ENCODE results near the gene WTAP. TPM values are rescaled to one million over a fixed set of nuclear protein-coding genes. Genes with fewer than 3 reads are reported as not detected.
A peak's percentile ranks its signal among the peaks of the same experiment; 100 is the strongest.
"Not testable (repeated sequence)": the region's sequence is repeated elsewhere in the genome, so short reads cannot be mapped to it uniquely, and the experiment has no call there.

WTAP gene
- total RNA-seq, 4 donors from 2014 or later: 68.7 to 103 (median 85.3) TPM

- no peak for DNase-seq (ENCODE audit: low spot score in 2 of 2)
- no peaks in the 10 kb centered on the region for H3K9me3 ChIP-seq
- no peak overlapping the region for H3K4me3 ChIP-seq
- H3K4me1 ChIP-seq: peaks cover 33% of the 10 kb centered on the region
- no peaks in the 10 kb centered on the region for H3K27me3 ChIP-seq
- TF ChIP-seq POLR2A (IDR thresholded peaks at IDR 0.05) (no peak), CTCF (IDR thresholded peaks at IDR 0.05) (no peak), POLR2AphosphoS5 (IDR thresholded peaks at IDR 0.05) (no peak), EP300 (IDR thresholded peaks at IDR 0.05) (no peak)
- H3K36me3 ChIP-seq: no peaks in the 10 kb centered on the region
- WGBS: 92% methylated on average over 4 of the region's 4 CpGs
- no peak overlapping the region for H3K27ac ChIP-seq
Observed at GRCh38 chr6:159724778-159725177, 2.5 kb upstream of the WTAP start.

- not testable (repeated sequence) for H3K27me3 ChIP-seq; H3K9me3 ChIP-seq; H3K27ac ChIP-seq; H3K36me3 ChIP-seq; DNase-seq (ENCODE audit: low spot score in 2 of 2); H3K4me3 ChIP-seq
- WGBS: 92% methylated on average over 3 of the region's 3 CpGs
- peaks cover 36% of the 10 kb centered on the region for H3K4me1 ChIP-seq
Observed at GRCh38 chr6:159725208-159725607, 2.1 kb upstream of the WTAP start.

- Histone ChIP-seq H3K27me3 (no peaks in the 10 kb centered on the region), H3K4me3 (peak overlapping the region; percentile 93), H3K27ac (peak overlapping the region; percentile 100), H3K4me1 (peaks cover 46% of the 10 kb centered on the region), H3K9me3 (no peaks in the 10 kb centered on the region), H3K36me3 (no peaks in the 10 kb centered on the region)
- no peak for DNase-seq (ENCODE audit: low spot score in 2 of 2)
- WGBS: 2% methylated on average over 23 of the region's 30 CpGs
- no peak for TF ChIP-seq CTCF (IDR thresholded peaks at IDR 0.05)
- TF ChIP-seq POLR2A (IDR thresholded peaks at IDR 0.05): no peak
- no peak for TF ChIP-seq POLR2AphosphoS5 (IDR thresholded peaks at IDR 0.05)
- no peak for TF ChIP-seq EP300 (IDR thresholded peaks at IDR 0.05)
Observed at GRCh38 chr6:159726255-159726917, 920 bp upstream of the WTAP start.

GRCh38 chr6:159727717-159728445 lies 575 bp downstream of the WTAP start:
- WGBS: under 1% methylated on average over 22 of the region's 44 CpGs
- peak overlapping the region; percentile 93 for H3K4me3 ChIP-seq
- no peaks in the 10 kb centered on the region for H3K36me3 ChIP-seq
- peak in 1 of 2 donors; percentile 79 for DNase-seq (ENCODE audit: low spot score in 2 of 2)
- TF ChIP-seq POLR2A (IDR thresholded peaks at IDR 0.05) (peak in 1 of 2 donors; percentile 8), POLR2AphosphoS5 (IDR thresholded peaks at IDR 0.05) (peak in 1 of 3 donors; percentile 31), EP300 (IDR thresholded peaks at IDR 0.05) (no peak)
- H3K27ac ChIP-seq: peak overlapping the region; percentile 100
- H3K27me3 ChIP-seq: no peaks in the 10 kb centered on the region
- no peaks in the 10 kb centered on the region for H3K9me3 ChIP-seq
- peaks cover 58% of the 10 kb centered on the region for H3K4me1 ChIP-seq

GRCh38 chr6:159728531-159728964 lies 1.2 kb downstream of the WTAP start:
- DNase-seq (ENCODE audit: low spot score in 2 of 2): no peak
- TF ChIP-seq POLR2A (IDR thresholded peaks at IDR 0.05) (no peak), CTCF (IDR thresholded peaks at IDR 0.05) (no peak), POLR2AphosphoS5 (IDR thresholded peaks at IDR 0.05) (no peak), EP300 (IDR thresholded peaks at IDR 0.05) (no peak)
- H3K27ac ChIP-seq: peak overlapping the region; percentile 100
- no peaks in the 10 kb centered on the region for H3K36me3 ChIP-seq
- H3K4me1 ChIP-seq: peaks cover 59% of the 10 kb centered on the region
- no peaks in the 10 kb centered on the region for H3K27me3 ChIP-seq
- WGBS: 2% methylated on average over 9 of the region's 9 CpGs
- H3K9me3 ChIP-seq: no peaks in the 10 kb centered on the region
- peak overlapping the region; percentile 93 for H3K4me3 ChIP-seq

GRCh38 chr6:159729598-159730331 lies 2.5 kb downstream of the WTAP start:
- no peak for TF ChIP-seq POLR2AphosphoS5 (IDR thresholded peaks at IDR 0.05)
- TF ChIP-seq EP300 (IDR thresholded peaks at IDR 0.05): no peak
- no peak for TF ChIP-seq POLR2A (IDR thresholded peaks at IDR 0.05)
- TF ChIP-seq CTCF (IDR thresholded peaks at IDR 0.05): no peak
- Histone ChIP-seq H3K36me3 (no peaks in the 10 kb centered on the region), H3K27ac (peak overlapping the region; percentile 10), H3K9me3 (no peaks in the 10 kb centered on the region), H3K4me3 (peak overlapping the region; percentile 93), H3K4me1 (peaks cover 54% of the 10 kb centered on the region), H3K27me3 (no peaks in the 10 kb centered on the region)
- WGBS: 27% methylated on average over 4 of the region's 4 CpGs
- no peak for DNase-seq (ENCODE audit: low spot score in 2 of 2)
